HEK293 (cell line): ENCODE data around the gene ELN.
A peak's percentile ranks its signal among the peaks of the same experiment; 100 is the strongest.

Experiments
- CTCF ChIA-PET: fragments of 350-600 bp; formaldehyde crosslinking; extraction: SDS; loops from one replicate; lab custom pipeline; 2021; ENCODE audit warnings: antibody characterized with exemption; lab: Yijun Ruan, JAX
- POLR2A ChIA-PET: fragments of 300-600 bp; formaldehyde crosslinking; extraction: SDS; loops from one replicate; lab custom pipeline; 2020; ENCODE audit warnings: antibody characterized with exemption, inconsistent platforms; lab: Yijun Ruan, JAX
- H3K27ac ChIP-seq: fragments of 200-500 bp; sonication (Bioruptor generic); 2 replicates; pipeline ENCODE4 v1.5.1; 2014; ENCODE audit warnings: low read depth, low read length, control low read depth, inconsistent platforms; ENCODE audit errors: extremely low read depth
- H3K36me3 ChIP-seq, 2 experiments: fragments of 200-500 bp in 1 of 2; sonication (Bioruptor generic) in 1 of 2; 1 replicate in 1 of 2; 2 replicates in 1 of 2; pipeline ENCODE4 v1.5.1; 2014 to 2017; ENCODE audit warnings: inconsistent platforms in 2 of 2, low read length in 2 of 2; ENCODE audit not compliant: control insufficient read depth in 2 of 2, insufficient read depth in 1 of 2
- H3K4me1 ChIP-seq: fragments of 200-500 bp; sonication (Bioruptor generic); 2 replicates; pipeline ENCODE4 v1.5.1; 2014; ENCODE audit warnings: mild to moderate bottlenecking, low read length, inconsistent platforms; ENCODE audit not compliant: control insufficient read depth, insufficient read depth
- H3K4me3 ChIP-seq: 2 replicates; pipeline ENCODE4 v1.5.1; 2011; ENCODE audit warnings: low read depth, mild to moderate bottlenecking, control low read depth, low read length, moderate library complexity
- H3K9me3 ChIP-seq: fragments of 200-500 bp; sonication (Bioruptor generic); 2 replicates; pipeline ENCODE4 v1.5.1; 2014; ENCODE audit warnings: low read depth, low read length, inconsistent platforms; ENCODE audit not compliant: control insufficient read depth, insufficient read depth
- AEBP2 ChIP-seq: fragments of 450-650 bp; formaldehyde crosslinking; IDR thresholded peaks from 2 replicates; pipeline ENCODE4 v1.5.1; 2016; ENCODE audit warnings: missing biosample characterization, missing genetic modification characterization, borderline replicate concordance
- BCL11B ChIP-seq: fragments of 450-650 bp; formaldehyde crosslinking; IDR thresholded peaks from 2 replicates; pipeline ENCODE4 v1.5.1; 2016; ENCODE audit warnings: low read depth, missing biosample characterization, missing genetic modification characterization
- EGR2 ChIP-seq: fragments of 450-650 bp; formaldehyde crosslinking; IDR thresholded peaks from 2 replicates; pipeline ENCODE4 v1.5.1; 2016; ENCODE audit warnings: low read depth, missing biosample characterization, missing genetic modification characterization
- GFI1B ChIP-seq: fragments of 450-650 bp; formaldehyde crosslinking; IDR thresholded peaks from 2 replicates; pipeline ENCODE4 v1.5.1; 2016; ENCODE audit warnings: missing biosample characterization, missing genetic modification characterization
- GLIS1 ChIP-seq: fragments of 450-650 bp; formaldehyde crosslinking; IDR thresholded peaks from 2 replicates; pipeline ENCODE4 v1.5.1; 2016; ENCODE audit warnings: missing biosample characterization, missing genetic modification characterization
- IKZF3 ChIP-seq: fragments of 450-650 bp; IDR thresholded peaks from 2 replicates; pipeline ENCODE4 v1.5.0; 2018; ENCODE audit warnings: missing biosample characterization, mild to moderate bottlenecking, missing genetic modification characterization, moderate library complexity
- KLF1 ChIP-seq: fragments of 450-650 bp; formaldehyde crosslinking; IDR thresholded peaks from 2 replicates; pipeline ENCODE4 v1.5.1; 2016; ENCODE audit warnings: missing biosample characterization, missing genetic modification characterization
- OSR2 ChIP-seq: fragments of 450-650 bp; formaldehyde crosslinking; IDR thresholded peaks from 2 replicates; pipeline ENCODE4 v1.5.1; 2016; ENCODE audit warnings: missing biosample characterization, missing genetic modification characterization
- PRDM1 ChIP-seq: fragments of 450-650 bp; formaldehyde crosslinking; IDR thresholded peaks from 2 replicates; pipeline ENCODE4; 2016; ENCODE audit warnings: missing biosample characterization, missing genetic modification characterization
- ZBTB26 ChIP-seq: fragments of 450-650 bp; formaldehyde crosslinking; optimal IDR thresholded peaks from 2 replicates; pipeline ENCODE3; 2016; ENCODE audit warnings: missing biosample characterization, mild to moderate bottlenecking, missing genetic modification characterization
- ZFHX2 ChIP-seq: fragments of 450-650 bp; formaldehyde crosslinking; conservative IDR thresholded peaks from 2 replicates; pipeline ENCODE4 v1.5.1; 2016; ENCODE audit warnings: missing biosample characterization, missing genetic modification characterization
- ZIC2 ChIP-seq: fragments of 450-650 bp; formaldehyde crosslinking; IDR thresholded peaks from 2 replicates; pipeline ENCODE4 v1.5.1; 2016; ENCODE audit warnings: missing biosample characterization, missing genetic modification characterization
- ZNF16 ChIP-seq: fragments of 450-650 bp; formaldehyde crosslinking; IDR thresholded peaks from 2 replicates; pipeline ENCODE4 v1.5.1; 2016; ENCODE audit warnings: low read depth, missing biosample characterization, missing genetic modification characterization
- ZNF18 ChIP-seq: fragments of 450-650 bp; formaldehyde crosslinking; IDR thresholded peaks from 2 replicates; pipeline ENCODE4 v1.5.1; 2016; ENCODE audit warnings: missing biosample characterization, missing genetic modification characterization
- ZNF184 ChIP-seq: fragments of 450-650 bp; IDR thresholded peaks from 2 replicates; pipeline ENCODE4 v1.5.1; 2018; ENCODE audit warnings: missing biosample characterization, mild to moderate bottlenecking, missing genetic modification characterization
- ZNF214 ChIP-seq: fragments of 450-650 bp; formaldehyde crosslinking; IDR thresholded peaks from 2 replicates; pipeline ENCODE4 v1.5.1; 2017; ENCODE audit warnings: missing biosample characterization, mild to moderate bottlenecking, missing genetic modification characterization, borderline replicate concordance
- ZNF248 ChIP-seq: fragments of 450-650 bp; formaldehyde crosslinking; IDR thresholded peaks from 2 replicates; pipeline ENCODE4 v1.5.1; 2017; ENCODE audit warnings: missing biosample characterization, missing genetic modification characterization
- ZNF394 ChIP-seq: fragments of 450-650 bp; formaldehyde crosslinking; IDR thresholded peaks from 2 replicates; pipeline ENCODE4 v1.5.1; 2016; ENCODE audit warnings: missing biosample characterization, missing genetic modification characterization, mild to moderate bottlenecking, moderate library complexity, borderline replicate concordance
- ZNF426 ChIP-seq: fragments of 450-650 bp; formaldehyde crosslinking; IDR thresholded peaks from 2 replicates; pipeline ENCODE4 v1.5.1; 2017; ENCODE audit warnings: missing biosample characterization, missing genetic modification characterization, mild to moderate bottlenecking, inconsistent platforms, moderate library complexity
- ZNF529 ChIP-seq: fragments of 450-650 bp; formaldehyde crosslinking; IDR thresholded peaks from 2 replicates; pipeline ENCODE4 v1.5.1; 2017; ENCODE audit warnings: missing genetic modification characterization, missing biosample characterization; ENCODE audit not compliant: insufficient replicate concordance
- ZNF530 ChIP-seq: fragments of 450-650 bp; formaldehyde crosslinking; IDR thresholded peaks from 2 replicates; pipeline ENCODE4 v1.5.1; 2016; ENCODE audit warnings: low read depth, missing biosample characterization, missing genetic modification characterization
- ZNF660 ChIP-seq: fragments of 450-650 bp; IDR thresholded peaks from 2 replicates; pipeline ENCODE4 v1.5.1; 2018; ENCODE audit warnings: missing biosample characterization, mild to moderate bottlenecking, missing genetic modification characterization
- ZNF664 ChIP-seq: fragments of 450-650 bp; formaldehyde crosslinking; IDR thresholded peaks from 2 replicates; pipeline ENCODE4 v1.5.1; 2016; ENCODE audit warnings: missing biosample characterization, missing genetic modification characterization
- ZNF677 ChIP-seq: fragments of 450-650 bp; IDR thresholded peaks from 2 replicates; pipeline ENCODE4 v1.5.0; 2018; ENCODE audit warnings: missing biosample characterization, mild to moderate bottlenecking, missing genetic modification characterization, moderate library complexity
- ZNF701 ChIP-seq: fragments of 450-650 bp; formaldehyde crosslinking; IDR thresholded peaks from 2 replicates; pipeline ENCODE4 v1.5.1; 2016; ENCODE audit warnings: missing biosample characterization, missing genetic modification characterization
- ZNF830 ChIP-seq: fragments of 450-650 bp; IDR thresholded peaks from 2 replicates; pipeline ENCODE4 v1.5.0; 2018; ENCODE audit warnings: missing biosample characterization, missing genetic modification characterization, low read depth, mild to moderate bottlenecking, moderate library complexity
- ZSCAN30 ChIP-seq: fragments of 450-650 bp; IDR thresholded peaks from 2 replicates; pipeline ENCODE4 v1.5.1; 2018; ENCODE audit warnings: missing biosample characterization, mild to moderate bottlenecking, missing genetic modification characterization, moderate library complexity

Gene ELN

GRCh38 chr7:74038194-74038961 is 10.4 kb downstream of the ELN start:
- H3K27ac ChIP-seq, result no peak overlapping the region
- no peaks in the 10 kb centered on the region for H3K9me3 ChIP-seq
- ChIA-PET POLR2A (no interaction called here), CTCF (interaction anchor here (0.5 to 2.7 kb wide), 6 partner anchors 8 to 153 kb away, joined by 3 to 11 read pairs (median 4); partner anchors contain the start of gene ELN)
- no peaks in the 10 kb centered on the region for H3K36me3 ChIP-seq
- H3K4me3 ChIP-seq, result no peak overlapping the region
- H3K4me1 ChIP-seq, result no peaks in the 10 kb centered on the region
- TF ChIP-seq ZBTB26 (tag by site-specific recombination) (no peak), ZSCAN30 (no peak), GFI1B (tag by site-specific recombination) (no peak), BCL11B (tag by site-specific recombination) (no peak), ZNF214 (no peak)

GRCh38 chr7:74039337-74039736 is 11.4 kb downstream of the ELN start:
- Histone ChIP-seq H3K9me3 (no peaks in the 10 kb centered on the region), H3K36me3 (no peaks in the 10 kb centered on the region), H3K27ac (no peak overlapping the region), H3K4me3 (no peak overlapping the region), H3K4me1 (no peaks in the 10 kb centered on the region)
- CTCF ChIA-PET, result interaction anchor here (0.8 to 2.7 kb wide), 3 partner anchors 9 to 12 kb away, joined by 3 to 11 read pairs (median 3); partner anchors contain the start of gene ELN
- TF ChIP-seq ZNF16 (no peak), OSR2 (tag by site-specific recombination) (no peak), GLIS1 (tag by site-specific recombination) (peak; percentile 52), ZNF677 (tag by site-specific recombination) (no peak), ZNF394 (no peak), ZFHX2 (tag by site-specific recombination) (peak; percentile 93), IKZF3 (tag by site-specific recombination) (no peak), ZNF248 (no peak), EGR2 (tag by site-specific recombination) (peak; percentile 89), ZNF664 (tag by site-specific recombination) (no peak), ZIC2 (tag by site-specific recombination) (peak; percentile 91)
- POLR2A ChIA-PET, result no interaction called here

GRCh38 chr7:74040101-74040790 is 12.3 kb downstream of the ELN start:
- H3K4me3 ChIP-seq, result no peak overlapping the region
- no peak overlapping the region for H3K27ac ChIP-seq
- no peak for TF ChIP-seq ZNF18 (tag by site-specific recombination)
- TF ChIP-seq ZNF660 (tag by site-specific recombination), result no peak
- TF ChIP-seq KLF1 (tag by site-specific recombination), result no peak
- TF ChIP-seq ZNF701 (tag by site-specific recombination), result no peak
- no peak for TF ChIP-seq AEBP2 (tag by site-specific recombination)
- TF ChIP-seq ZNF830, result no peak
- TF ChIP-seq ZNF529 (tag by site-specific recombination), result no peak
- no peak for TF ChIP-seq ZNF530 (tag by site-specific recombination)
- no peak for TF ChIP-seq PRDM1 (tag by site-specific recombination)
- no peak for TF ChIP-seq ZNF426 (tag by site-specific recombination)
- no peak for TF ChIP-seq ZNF184 (tag by site-specific recombination)
- no peaks in the 10 kb centered on the region for H3K9me3 ChIP-seq
- no peaks in the 10 kb centered on the region for H3K4me1 ChIP-seq
- POLR2A ChIA-PET, result no interaction called here
- H3K36me3 ChIP-seq, result no peaks in the 10 kb centered on the region
- CTCF ChIA-PET, result no interaction called here
